SK-N-MC (cell line): ENCODE results near the gene NDUFS6.

ENCODE experiments used
- EZH2 ChIP-seq: fragments of 200-600 bp; sonication (generic); IDR thresholded peaks from one replicate; pipeline ENCODE4 v1.6.1; 2017; ENCODE audit warnings: antibody characterized with exemption
- POLR2AphosphoS5 ChIP-seq: IDR thresholded peaks from 2 replicates; pipeline ENCODE4 v1.6.1; 2012; ENCODE audit warnings: mild to moderate bottlenecking, low read depth, low read length, borderline replicate concordance

GRCh38 chr5:1831257-1831656, 30.1 kb downstream of the NDUFS6 start:
- no peak for TF ChIP-seq EZH2
- no peak for TF ChIP-seq POLR2AphosphoS5
